Prostate gland (tissue), 2 donors: ENCODE measurements around the gene VOPP1.

Experiments used
- CTCF ChIP-seq, 4 experiments: fragments of 200-600 bp in 2 of 4; fragments of 450-650 bp in 2 of 4; sonication (generic) in 2 of 4; IDR thresholded peaks; 1 replicate in 3 of 4; 2 replicates in 1 of 4; pipeline ENCODE4 v1.5.1; 2016 to 2019; ENCODE audit warnings: antibody characterized with exemption in 4 of 4, mild to moderate bottlenecking in 2 of 4, moderate library complexity in 2 of 4
- POLR2A ChIP-seq: fragments of 450-650 bp; IDR thresholded peaks from one replicate; pipeline ENCODE4 v1.6.1; 2016; ENCODE audit warnings: antibody characterized with exemption, mild to moderate bottlenecking

GRCh38 chr7:55526329-55526728 is 46.0 kb downstream of the VOPP1 start:
- TF ChIP-seq CTCF (IDR thresholded peaks at IDR 0.05) (no peak), POLR2A (no peak)
